Activated B cell treated with CpG ODN at 0.5 μM for 24 hours (primary cell): Measurements from ENCODE around the gene PAF1. TPM values are rescaled to one million over a fixed set of nuclear protein-coding genes. Genes with fewer than 3 reads are reported as not detected.

ENCODE experiments used
- ATAC-seq: fragments of 200-7000 bp; cut with Tn5 transposase; one replicate; pipeline ENCODE4 v1.10.0; 2021; ENCODE audit warnings: low read depth, mild to moderate bottlenecking, moderate library complexity
- CTCF ChIA-PET: fragments of 350-600 bp; sonication (Branson Sonifier 250); formaldehyde crosslinking; loops from one replicate; lab custom pipeline; 2021; ENCODE audit warnings: antibody characterized with exemption; lab: Charles Lee
- POLR2A ChIA-PET: fragments of 350-600 bp; sonication (Branson Sonifier 250); formaldehyde crosslinking; loops from one replicate; lab custom pipeline; 2021; ENCODE audit warnings: antibody characterized with exemption; lab: Charles Lee
- DNase-seq: peaks from one replicate; pipeline ENCODE4 v3.0.0; 2022
- H3K27ac Mint-ChIP-seq: one replicate; pipeline ENCODE4 v1.8.0; 2020; ENCODE audit warnings: mixed read lengths
- H3K27me3 Mint-ChIP-seq: one replicate; pipeline ENCODE4 v1.8.0; 2021; ENCODE audit warnings: mixed read lengths
- H3K36me3 Mint-ChIP-seq: one replicate; pipeline ENCODE4 v1.8.0; 2021; ENCODE audit warnings: low read depth, mixed read lengths
- H3K4me1 Mint-ChIP-seq: one replicate; pipeline ENCODE4 v1.8.0; 2021; ENCODE audit warnings: mixed read lengths
- H3K4me3 Mint-ChIP-seq: one replicate; pipeline ENCODE4 v1.8.0; 2020; ENCODE audit warnings: mild to moderate bottlenecking, mixed read lengths
- H3K9me3 Mint-ChIP-seq: one replicate; pipeline ENCODE4 v1.8.0; 2020; ENCODE audit warnings: mixed read lengths
- intact Hi-C: fragments of 100-400 bp; cut with micrococcal nuclease; formaldehyde crosslinking; loops from one replicate; pipeline ENCODE4 v1.15.1; 2024
- total RNA-seq: library from RNA; stranded (reverse); gene quantifications from 2 replicates; pipeline ENCODE4 v1.2.3, GENCODE V29; 2022
- TF ChIP-seq, protein P1 (sequence below): fragments of 200-600 bp; IDR thresholded peaks from one replicate; pipeline ENCODE4 v1.8.0; 2022; ENCODE audit warnings: antibody characterized with exemption, mild to moderate bottlenecking

Gene PAF1
- total RNA-seq, 1 donor from 2014 or later: 52.4 TPM

DNA sequence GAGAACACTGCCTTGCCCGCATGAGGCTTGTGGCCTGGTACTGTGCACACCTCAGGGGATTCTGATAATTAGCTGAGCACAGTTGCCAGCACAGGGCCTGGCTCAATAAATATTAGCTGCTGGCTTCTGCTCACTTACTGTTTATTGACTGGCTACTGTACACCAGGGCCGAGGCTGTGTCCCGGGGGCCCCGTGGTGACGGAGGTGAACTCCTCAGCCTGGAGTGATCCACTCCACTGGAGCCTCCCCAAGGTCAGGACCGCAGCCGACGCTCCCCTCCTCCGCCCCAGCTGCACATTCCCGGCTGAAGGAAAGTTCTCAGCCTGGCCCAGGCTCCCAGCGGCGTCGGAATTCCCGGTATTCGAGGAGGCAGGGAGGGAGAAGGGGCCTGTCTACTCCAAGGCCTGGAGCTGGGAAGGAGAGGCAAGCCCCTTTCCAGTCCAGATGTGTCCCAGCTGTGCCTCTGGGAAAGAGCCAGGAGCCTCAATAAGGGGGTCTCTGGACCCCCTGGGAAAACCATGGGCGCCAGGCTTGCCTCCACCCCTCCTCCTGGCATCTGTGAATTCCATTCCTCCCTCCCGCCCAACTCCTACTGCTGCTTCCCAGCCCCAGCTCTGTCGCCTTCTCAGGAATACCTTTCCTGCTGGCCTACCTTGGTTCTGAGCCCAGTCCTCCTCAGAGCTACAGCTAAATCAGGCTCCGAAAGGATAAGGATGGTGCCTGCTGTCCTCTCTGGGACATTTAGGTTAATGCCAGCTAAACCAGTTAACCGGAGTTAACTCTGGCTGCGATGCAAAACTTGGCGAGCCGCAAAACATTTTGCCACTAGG lies 37.6 kb upstream of the PAF1 start:
- ATAC-seq: no peak
- Mint-ChIP-seq H3K4me1 (peaks cover 21% of the 10 kb centered on the region), H3K9me3 (no peaks in the 10 kb centered on the region), H3K4me3 (no peak overlapping the region), H3K27me3 (no peaks in the 10 kb centered on the region), H3K27ac (no peak overlapping the region), H3K36me3 (peaks cover 37% of the 10 kb centered on the region)
- POLR2A ChIA-PET: interaction anchor here (1.3 to 11.0 kb wide), 4 partner anchors 7 to 38 kb away, joined by 3 to 285 read pairs (median 17); partner anchors contain the start of genes MED29, PAF1, PLEKHG2 and RPS16
- CTCF ChIA-PET: interaction anchor here (0.8 to 1.0 kb wide), 2 partner anchors 32 to 104 kb away, joined by 4 to 5 read pairs; partner anchors contain the start of gene EID2B
- TF ChIP-seq, protein P1, sequence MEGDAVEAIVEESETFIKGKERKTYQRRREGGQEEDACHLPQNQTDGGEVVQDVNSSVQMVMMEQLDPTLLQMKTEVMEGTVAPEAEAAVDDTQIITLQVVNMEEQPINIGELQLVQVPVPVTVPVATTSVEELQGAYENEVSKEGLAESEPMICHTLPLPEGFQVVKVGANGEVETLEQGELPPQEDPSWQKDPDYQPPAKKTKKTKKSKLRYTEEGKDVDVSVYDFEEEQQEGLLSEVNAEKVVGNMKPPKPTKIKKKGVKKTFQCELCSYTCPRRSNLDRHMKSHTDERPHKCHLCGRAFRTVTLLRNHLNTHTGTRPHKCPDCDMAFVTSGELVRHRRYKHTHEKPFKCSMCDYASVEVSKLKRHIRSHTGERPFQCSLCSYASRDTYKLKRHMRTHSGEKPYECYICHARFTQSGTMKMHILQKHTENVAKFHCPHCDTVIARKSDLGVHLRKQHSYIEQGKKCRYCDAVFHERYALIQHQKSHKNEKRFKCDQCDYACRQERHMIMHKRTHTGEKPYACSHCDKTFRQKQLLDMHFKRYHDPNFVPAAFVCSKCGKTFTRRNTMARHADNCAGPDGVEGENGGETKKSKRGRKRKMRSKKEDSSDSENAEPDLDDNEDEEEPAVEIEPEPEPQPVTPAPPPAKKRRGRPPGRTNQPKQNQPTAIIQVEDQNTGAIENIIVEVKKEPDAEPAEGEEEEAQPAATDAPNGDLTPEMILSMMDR: no peak
- no peak for DNase-seq
- intact Hi-C loops: no loop called here

DNA sequence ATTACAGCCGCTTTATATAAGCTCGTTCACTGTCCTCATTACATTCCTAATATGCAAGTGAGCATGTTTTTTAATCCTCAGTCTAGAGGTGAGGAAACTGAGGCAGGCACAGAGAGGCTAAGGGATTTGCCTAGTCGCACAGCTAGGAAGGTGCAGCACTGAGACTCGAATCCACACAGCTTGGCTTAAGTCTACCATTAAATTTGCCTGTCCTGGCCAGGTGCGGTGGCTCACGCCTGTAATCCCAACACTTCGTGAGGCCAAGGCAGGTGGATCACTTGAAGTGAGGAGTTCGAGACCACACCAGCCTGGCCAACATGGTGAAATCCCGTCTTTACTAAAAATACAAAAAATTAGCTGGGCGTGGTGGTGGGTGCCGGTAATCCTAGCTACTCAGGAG lies 36.8 kb upstream of the PAF1 start:
- Mint-ChIP-seq H3K27ac (no peak overlapping the region), H3K4me1 (peaks cover 13% of the 10 kb centered on the region), H3K36me3 (peaks cover 35% of the 10 kb centered on the region), H3K4me3 (no peak overlapping the region), H3K27me3 (no peaks in the 10 kb centered on the region), H3K9me3 (no peaks in the 10 kb centered on the region)
- ChIA-PET POLR2A (interaction anchor here (0.7 to 11.0 kb wide), 5 partner anchors 8 to 1333 kb away, joined by 3 to 285 read pairs (median 4); partner anchors contain the start of genes MED29, PAF1, PLEKHG2 and RPS16), CTCF (interaction anchor here (0.7 to 1.1 kb wide), 3 partner anchors 30 to 73 kb away, joined by 3 to 5 read pairs (median 3); no protein-coding TSS in a partner anchor)
- TF ChIP-seq, protein P1: no peak
- intact Hi-C loops: no loop called here
- DNase-seq: no peak
- no peak for ATAC-seq

DNA sequence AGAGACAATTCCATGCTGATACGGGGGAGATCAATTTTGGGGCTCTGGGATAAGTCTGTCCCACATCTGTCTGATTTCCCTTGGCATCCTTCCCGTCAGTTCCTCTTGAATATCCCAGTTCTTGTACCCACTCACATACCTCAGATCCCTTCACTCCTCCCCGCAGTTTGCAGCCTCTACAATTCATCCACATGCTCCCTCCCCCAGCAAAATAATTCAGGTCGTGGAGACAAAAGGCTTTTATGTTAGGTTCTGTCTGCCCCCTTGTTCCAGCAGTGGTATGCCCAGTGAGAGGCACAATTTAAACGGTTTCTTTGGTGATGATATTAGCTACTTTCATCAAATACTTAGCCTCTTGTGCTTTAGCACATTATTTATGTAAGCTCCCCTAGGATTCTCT lies 35.3 kb upstream of the PAF1 start:
- POLR2A ChIA-PET: interaction anchor here (3.2 to 11.0 kb wide), 2 partner anchors 8 to 9 kb away, joined by 31 to 285 read pairs; partner anchors contain the start of genes PLEKHG2 and RPS16
- Mint-ChIP-seq H3K9me3 (no peaks in the 10 kb centered on the region), H3K36me3 (peaks cover 38% of the 10 kb centered on the region), H3K27me3 (no peaks in the 10 kb centered on the region), H3K27ac (no peak overlapping the region), H3K4me1 (peaks cover 10% of the 10 kb centered on the region), H3K4me3 (no peak overlapping the region)
- CTCF ChIA-PET: interaction anchor here (0.7 kb wide), 1 partner anchor 15 kb away, joined by 3 read pairs; no protein-coding TSS in a partner anchor
- no peak for ATAC-seq
- DNase-seq: no peak
- intact Hi-C loops: no loop called here
- TF ChIP-seq, protein P1: no peak

DNA sequence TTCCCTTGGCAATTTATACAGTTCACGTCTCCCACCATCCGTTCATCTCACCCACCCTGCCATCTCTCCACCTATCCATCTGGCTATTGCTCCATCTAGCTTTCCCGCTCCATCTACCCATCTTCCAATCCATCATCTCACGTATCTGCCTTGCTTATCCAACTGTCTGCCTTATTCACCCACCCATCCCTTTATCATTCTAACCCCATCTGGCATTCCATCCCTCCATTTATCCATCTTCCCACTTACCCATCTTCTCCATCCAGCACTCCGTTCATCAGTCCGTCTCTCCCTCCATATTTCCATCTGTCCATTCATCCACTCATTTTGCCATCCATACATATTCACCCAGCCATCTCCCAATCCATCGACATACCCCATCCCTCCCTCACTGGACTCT lies 34.8 kb upstream of the PAF1 start:
- Mint-ChIP-seq H3K4me3 (no peak overlapping the region), H3K9me3 (no peaks in the 10 kb centered on the region), H3K4me1 (peaks cover 6% of the 10 kb centered on the region), H3K36me3 (peaks cover 36% of the 10 kb centered on the region), H3K27ac (no peak overlapping the region), H3K27me3 (no peaks in the 10 kb centered on the region)
- intact Hi-C loops: no loop called here
- TF ChIP-seq, protein P1: no peak
- ChIA-PET CTCF (interaction anchor here (0.7 kb wide), 1 partner anchor 16 kb away, joined by 3 read pairs; no protein-coding TSS in a partner anchor), POLR2A (interaction anchor here (3.2 kb wide), 1 partner anchor 10 kb away, joined by 31 read pairs; the partner anchor contains the start of gene RPS16)
- DNase-seq: no peak
- no peak for ATAC-seq

DNA sequence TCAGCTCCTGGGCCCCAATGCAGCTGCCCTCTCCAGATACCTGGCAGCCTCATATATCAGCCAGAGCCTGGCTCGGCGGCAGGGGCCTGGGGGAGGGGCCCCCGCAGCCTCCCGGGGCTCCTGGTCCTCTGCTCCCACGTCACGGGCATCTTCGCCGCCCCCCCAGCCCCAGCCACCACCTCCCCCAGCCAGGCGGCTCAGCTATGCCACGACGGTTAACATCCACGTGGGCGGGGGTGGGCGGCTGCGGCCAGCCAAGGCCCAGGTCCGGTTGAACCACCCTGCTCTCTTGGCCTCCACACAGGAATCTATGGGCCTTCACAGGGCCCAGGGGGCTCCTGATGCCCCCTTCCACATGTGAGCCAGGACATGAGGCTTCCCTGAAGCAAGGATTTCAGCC lies 34.0 kb upstream of the PAF1 start:
- H3K27me3 Mint-ChIP-seq: no peaks in the 10 kb centered on the region
- POLR2A ChIA-PET: interaction anchor here (0.6 to 15.0 kb wide), 5 partner anchors 7 to 737 kb away, joined by 3 to 285 read pairs (median 3); partner anchors contain the start of genes PLEKHG2 and RPS16
- TF ChIP-seq, protein P1: no peak
- H3K4me3 Mint-ChIP-seq: no peak overlapping the region
- H3K4me1 Mint-ChIP-seq: no peaks in the 10 kb centered on the region
- no peak for ATAC-seq
- no peak overlapping the region for H3K27ac Mint-ChIP-seq
- CTCF ChIA-PET: no interaction called here
- no peaks in the 10 kb centered on the region for H3K9me3 Mint-ChIP-seq
- peaks cover 37% of the 10 kb centered on the region for H3K36me3 Mint-ChIP-seq
- intact Hi-C loops: no loop called here
- DNase-seq: no peak
